ENCODE results near the gene MORC3. TPM values are rescaled to one million over a fixed set of nuclear protein-coding genes. Genes with fewer than 3 reads are reported as not detected.

Gene MORC3
- total RNA-seq, 1 experiment from 2014 or later: 18.7 TPM

DNA sequence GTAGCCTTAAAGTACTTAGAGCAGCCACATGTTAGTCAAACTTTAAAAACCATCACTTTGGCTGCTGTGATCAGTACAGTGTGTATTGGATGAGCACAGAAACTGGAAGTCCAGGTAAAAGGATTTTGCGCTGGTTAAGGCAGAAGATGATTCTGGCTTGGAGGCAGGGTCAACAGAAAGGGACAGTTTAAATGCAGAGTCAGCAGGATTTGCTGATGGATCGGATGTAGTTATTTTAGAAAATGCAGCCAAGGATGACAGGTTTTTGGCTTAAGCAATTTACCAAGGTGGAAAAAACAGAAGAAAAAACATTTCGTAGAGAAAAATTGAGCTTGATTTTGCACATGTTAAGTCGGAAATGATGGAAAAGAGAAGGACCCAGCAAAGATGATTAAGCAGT, 45.9 kb upstream of the MORC3 start:
- WGBS (ENCODE audit: extremely low coverage, insufficient read length, low lambda C conversion rate): no CpG with 5 or more reads among the region's 4 CpGs
- peaks cover 0 to 12% (median 0%) of the 10 kb centered on the region in 3 experiments; a peak in 3 of 7 replicates for H3K36me3 Mint-ChIP-seq (ENCODE audit: insufficient read depth in 1 of 3, low read depth in 3 of 3)

More for the DNA sequence above, 45.9 kb upstream of the MORC3 start:
- H3K27me3 Mint-ChIP-seq (ENCODE audit: low read depth): no peaks in the 10 kb centered on the region; the same call in 1 of the 2 replicates
- no peak overlapping the region for H2BK120ac ChIP-seq (ENCODE audit: low read depth, low read length, poor library complexity, severe bottlenecking)
- H3K27me3 ChIP-seq (ENCODE audit: insufficient read depth, low read length): no peaks in the 10 kb centered on the region
- H3K27ac Mint-ChIP-seq: peak overlapping the region in 1 of 3 experiments; percentile 15; a peak in 2 of 7 replicates
- no peak overlapping the region for H3K9ac ChIP-seq (ENCODE audit: extremely low read depth, insufficient read length, low read length)
- no peak overlapping the region for H2BK15ac ChIP-seq (ENCODE audit: low read depth, low read length)
- H4K91ac ChIP-seq (ENCODE audit: insufficient read length, low read depth, low read length): no peak overlapping the region
- H3K9me3 ChIP-seq (ENCODE audit: control insufficient read depth, low read depth, low read length): no peaks in the 10 kb centered on the region
- H3K79me2 ChIP-seq (ENCODE audit: insufficient read depth, low read length): no peaks in the 10 kb centered on the region
- H3K4me1 Mint-ChIP-seq: no peaks in the 10 kb centered on the region
- H4K20me1 ChIP-seq (ENCODE audit: control insufficient read depth, insufficient read depth, insufficient read length): no peaks in the 10 kb centered on the region
- no peaks in the 10 kb centered on the region for H3K79me1 ChIP-seq (ENCODE audit: insufficient read depth, low read depth, low read length, poor library complexity, severe bottlenecking)
- H2AK5ac ChIP-seq (ENCODE audit: insufficient read length, low read length): no peak overlapping the region
- H3K56ac ChIP-seq (ENCODE audit: insufficient read length, low read depth, low read length): no peak overlapping the region
- no peak overlapping the region for H4K8ac ChIP-seq (replicated peaks; ENCODE audit: insufficient read length, low read depth, low read length)
- H3K23ac ChIP-seq (ENCODE audit: insufficient read length, low read depth, low read length): no peak overlapping the region
- H2BK5ac ChIP-seq (ENCODE audit: insufficient read length, low read length): no peak overlapping the region
- H3K23me2 ChIP-seq (ENCODE audit: insufficient read length, low read depth, low read length, poor library complexity, severe bottlenecking): no peaks in the 10 kb centered on the region
- H2BK20ac ChIP-seq (ENCODE audit: low read depth, low read length, poor library complexity, severe bottlenecking): no peak overlapping the region
- H3K18ac ChIP-seq (ENCODE audit: insufficient read length, low read depth, low read length): no peak overlapping the region
- no peak overlapping the region for H3K14ac ChIP-seq (ENCODE audit: insufficient read depth, low read length)
- no peak overlapping the region for H3T11ph ChIP-seq (ENCODE audit: low read length)
- no peak overlapping the region for H3K4ac ChIP-seq (ENCODE audit: low read depth, low read length)
- no peak overlapping the region for H2AFZ ChIP-seq (ENCODE audit: low read length)
- no peak overlapping the region for H3K27ac ChIP-seq (ENCODE audit: insufficient read length, low read depth, low read length)
- no peak overlapping the region for H4K5ac ChIP-seq (ENCODE audit: insufficient read length, low read depth, low read length)
- no peaks in the 10 kb centered on the region for H3K4me1 ChIP-seq (ENCODE audit: insufficient read depth, low read length)
- no peak overlapping the region for H2BK12ac ChIP-seq (ENCODE audit: insufficient read length, low read depth, low read length)
- TF ChIP-seq, protein P1, sequence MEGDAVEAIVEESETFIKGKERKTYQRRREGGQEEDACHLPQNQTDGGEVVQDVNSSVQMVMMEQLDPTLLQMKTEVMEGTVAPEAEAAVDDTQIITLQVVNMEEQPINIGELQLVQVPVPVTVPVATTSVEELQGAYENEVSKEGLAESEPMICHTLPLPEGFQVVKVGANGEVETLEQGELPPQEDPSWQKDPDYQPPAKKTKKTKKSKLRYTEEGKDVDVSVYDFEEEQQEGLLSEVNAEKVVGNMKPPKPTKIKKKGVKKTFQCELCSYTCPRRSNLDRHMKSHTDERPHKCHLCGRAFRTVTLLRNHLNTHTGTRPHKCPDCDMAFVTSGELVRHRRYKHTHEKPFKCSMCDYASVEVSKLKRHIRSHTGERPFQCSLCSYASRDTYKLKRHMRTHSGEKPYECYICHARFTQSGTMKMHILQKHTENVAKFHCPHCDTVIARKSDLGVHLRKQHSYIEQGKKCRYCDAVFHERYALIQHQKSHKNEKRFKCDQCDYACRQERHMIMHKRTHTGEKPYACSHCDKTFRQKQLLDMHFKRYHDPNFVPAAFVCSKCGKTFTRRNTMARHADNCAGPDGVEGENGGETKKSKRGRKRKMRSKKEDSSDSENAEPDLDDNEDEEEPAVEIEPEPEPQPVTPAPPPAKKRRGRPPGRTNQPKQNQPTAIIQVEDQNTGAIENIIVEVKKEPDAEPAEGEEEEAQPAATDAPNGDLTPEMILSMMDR (conservative IDR thresholded peaks at IDR 0.05): no peak
- no peak overlapping the region for H3K4me3 Mint-ChIP-seq
- DNase-seq: no peak
- H3K4me2 ChIP-seq (ENCODE audit: insufficient read depth, insufficient read length, low read length): no peak overlapping the region
- H3K9me3 Mint-ChIP-seq: no peaks in the 10 kb centered on the region
